IMR-90 (cell line): ENCODE measurements around the gene VAMP4. TPM values are rescaled to one million over a fixed set of nuclear protein-coding genes. Genes with fewer than 3 reads are reported as not detected.

Experiments
- ATAC-seq: fragments of 200-7000 bp; cut with Tn5 transposase; 2 replicates; pipeline ENCODE4 v1.9.1; 2020; ENCODE audit warnings: low read depth, mild to moderate bottlenecking, moderate library complexity
- BruUV-seq: library from RNA; stranded (reverse); fragments of 400-500 nt; replicated peaks from 2 replicates; lab custom pipeline; 2021; lab: Mats Ljungman, UMichigan
- CTCF ChIA-PET: fragments of 300-600 bp; formaldehyde crosslinking; extraction: SDS; loops from one replicate; lab custom pipeline; 2021; ENCODE audit warnings: antibody characterized with exemption; lab: Yijun Ruan, JAX
- POLR2A ChIA-PET: fragments of 300-600 bp; sonication (Branson Sonifier 250); formaldehyde crosslinking; loops from one replicate; lab custom pipeline; 2022; ENCODE audit warnings: antibody characterized with exemption; ENCODE audit not compliant: unreplicated experiment; lab: Charles Lee
- DNase-seq: peaks from one replicate; pipeline ENCODE4 v3.0.0; 2013
- H2AFZ ChIP-seq: replicated peaks from 2 replicates; pipeline ENCODE3; 2013; ENCODE audit warnings: low read length, mild to moderate bottlenecking; ENCODE audit not compliant: poor library complexity
- H2AK5ac ChIP-seq: 2 replicates; pipeline ENCODE4 v1.6.1; 2013; ENCODE audit warnings: low read depth, low read length, inconsistent platforms
- H2AK9ac ChIP-seq: replicated peaks from 2 replicates; pipeline ENCODE3; 2013; ENCODE audit warnings: mild to moderate bottlenecking, low read depth, low read length, moderate library complexity; ENCODE audit not compliant: poor library complexity
- H2BK120ac ChIP-seq: 2 replicates; pipeline ENCODE4 v1.6.1; 2013; ENCODE audit warnings: low read depth, low read length, inconsistent platforms
- H2BK15ac ChIP-seq: 3 replicates; pipeline ENCODE4 v1.6.1; 2013; ENCODE audit warnings: low read depth, low read length, inconsistent platforms
- H2BK20ac ChIP-seq: 2 replicates; pipeline ENCODE4 v1.6.1; 2013; ENCODE audit warnings: low read depth, mild to moderate bottlenecking, inconsistent platforms, low read length, moderate library complexity
- H2BK5ac ChIP-seq: 2 replicates; pipeline ENCODE4 v1.6.1; 2013; ENCODE audit warnings: mild to moderate bottlenecking, low read depth, low read length, inconsistent platforms; ENCODE audit not compliant: poor library complexity, severe bottlenecking
- H3K14ac ChIP-seq: replicated peaks from 2 replicates; pipeline ENCODE4 v1.6.1; 2013; ENCODE audit warnings: low read depth, low read length, inconsistent platforms
- H3K18ac ChIP-seq: 2 replicates; pipeline ENCODE4 v1.6.1; 2013; ENCODE audit warnings: low read depth, low read length, control low read depth
- H3K23ac ChIP-seq: 2 replicates; pipeline ENCODE4 v1.6.1; 2013; ENCODE audit warnings: low read depth, low read length, inconsistent platforms
- H3K27ac ChIP-seq: 2 replicates; pipeline ENCODE4 v1.5.1; 2013; ENCODE audit warnings: mild to moderate bottlenecking, control low read depth, low read length; ENCODE audit not compliant: insufficient read depth
- H3K27me3 ChIP-seq: 2 replicates; pipeline ENCODE4 v1.6.1; 2013; ENCODE audit warnings: low read length; ENCODE audit not compliant: control insufficient read depth, insufficient read depth
- H3K36me3 ChIP-seq: 2 replicates; pipeline ENCODE4 v1.6.1; 2013; ENCODE audit warnings: low read length, mixed read lengths; ENCODE audit not compliant: control insufficient read depth, insufficient read depth
- H3K4ac ChIP-seq: 2 replicates; pipeline ENCODE4 v1.6.1; 2013; ENCODE audit warnings: low read depth, low read length, inconsistent platforms
- H3K4me1 ChIP-seq: 2 replicates; pipeline ENCODE4 v1.6.1; 2013; ENCODE audit warnings: low read length, mixed read lengths; ENCODE audit not compliant: control insufficient read depth, insufficient read depth
- H3K4me2 ChIP-seq: 2 replicates; pipeline ENCODE4 v1.6.1; 2013; ENCODE audit warnings: low read depth, mild to moderate bottlenecking, control low read depth, low read length, moderate library complexity
- H3K4me3 ChIP-seq: 2 replicates; pipeline ENCODE4 v1.5.1; 2013; ENCODE audit warnings: low read depth, mild to moderate bottlenecking, control low read depth, low read length, moderate library complexity; ENCODE audit not compliant: insufficient read depth
- H3K56ac ChIP-seq: 2 replicates; pipeline ENCODE4 v1.6.1; 2013; ENCODE audit warnings: low read length, inconsistent platforms; ENCODE audit not compliant: insufficient read depth; ENCODE audit errors: extremely low read depth
- H3K79me1 ChIP-seq, 2 experiments: 2 replicates each; pipeline ENCODE4 v1.6.1; 2013; ENCODE audit warnings: low read length in 2 of 2, inconsistent platforms in 1 of 2, low read depth in 1 of 2
- H3K9ac ChIP-seq: 2 replicates; pipeline ENCODE4 v1.6.1; 2013; ENCODE audit warnings: low read depth, low read length, control low read depth
- H3K9me1 ChIP-seq: 2 replicates; pipeline ENCODE4 v1.6.1; 2013; ENCODE audit warnings: low read length, inconsistent platforms; ENCODE audit not compliant: insufficient read depth
- H3K9me3 ChIP-seq: 2 replicates; pipeline ENCODE4 v1.6.1; 2013; ENCODE audit warnings: low read length; ENCODE audit not compliant: control insufficient read depth, insufficient read depth
- H4K20me1 ChIP-seq: 2 replicates; pipeline ENCODE4 v1.6.1; 2013; ENCODE audit warnings: low read length, inconsistent platforms; ENCODE audit not compliant: insufficient read depth
- H4K5ac ChIP-seq: 2 replicates; pipeline ENCODE4 v1.6.1; 2013; ENCODE audit warnings: mild to moderate bottlenecking, low read depth, low read length, control low read depth
- H4K8ac ChIP-seq, 2 experiments: 2 replicates each; pipeline ENCODE4 v1.6.1; 2013; ENCODE audit warnings: low read depth in 2 of 2, low read length in 2 of 2, control low read depth in 1 of 2, inconsistent platforms in 1 of 2
- H4K91ac ChIP-seq: 2 replicates; pipeline ENCODE4 v1.6.1; 2013; ENCODE audit warnings: low read depth, low read length, inconsistent platforms; ENCODE audit not compliant: insufficient read depth
- BHLHE40 ChIP-seq: fragments of 150-350 bp; IDR thresholded peaks from 2 replicates; pipeline ENCODE4 v1.6.1; 2016; ENCODE audit warnings: mild to moderate bottlenecking, low read depth, low read length
- CHD1 ChIP-seq: IDR thresholded peaks from 2 replicates; pipeline ENCODE4 v1.6.1; 2012; ENCODE audit warnings: low read depth, low read length, improper control_type of control experiment
- FOS ChIP-seq: fragments of 150-350 bp; IDR thresholded peaks from 2 replicates; pipeline ENCODE4 v1.6.1; 2016; ENCODE audit warnings: low read depth, low read length
- MAZ ChIP-seq: IDR thresholded peaks from 2 replicates; pipeline ENCODE4 v1.6.1; 2012; ENCODE audit warnings: low read depth, mild to moderate bottlenecking, low read length, improper control_type of control experiment, moderate library complexity, borderline replicate concordance
- MXI1 ChIP-seq: IDR thresholded peaks from 2 replicates; pipeline ENCODE4 v1.6.1; 2012; ENCODE audit warnings: low read depth, mild to moderate bottlenecking, low read length, moderate library complexity, borderline replicate concordance
- NFE2L2 ChIP-seq: fragments of 150-350 bp; IDR thresholded peaks from 2 replicates; pipeline ENCODE4 v1.6.1; 2016; ENCODE audit warnings: low read depth, mild to moderate bottlenecking, low read length
- POLR2A ChIP-seq: IDR thresholded peaks from 2 replicates; pipeline ENCODE4 v1.6.1; 2012; ENCODE audit warnings: mild to moderate bottlenecking, low read depth, low read length
- RAD21 ChIP-seq: IDR thresholded peaks from 2 replicates; pipeline ENCODE4 v1.6.1; 2012; ENCODE audit warnings: low read length, improper control_type of control experiment
- RCOR1 ChIP-seq: IDR thresholded peaks from 2 replicates; pipeline ENCODE4 v1.6.1; 2012; ENCODE audit warnings: mild to moderate bottlenecking, low read length, improper control_type of control experiment; ENCODE audit not compliant: insufficient replicate concordance
- SMC3 ChIP-seq: fragments of 150-350 bp; IDR thresholded peaks from 2 replicates; pipeline ENCODE4 v1.6.1; 2016; ENCODE audit warnings: low read depth, mild to moderate bottlenecking, antibody characterized with exemption, low read length, moderate library complexity
- WGBS, 2 experiments: methylation state at CpG; one replicate each; pipeline versions ENCODE4 v1.1.5 to v1.1.7; 2013; ENCODE audit warnings: missing lambda C conversion rate in 2 of 2; ENCODE audit not compliant: insufficient read length in 1 of 2; ENCODE audit errors: extremely low coverage in 2 of 2; 5-methylcytosine and 5-hydroxymethylcytosine counted together
- dilution Hi-C: fragments of 300-500 bp; cut with HindIII; formaldehyde crosslinking; loops from one replicate; pipeline ENCODE4 v1.14.3; 2018; ENCODE audit warnings: low sequenced_read_pairs; ENCODE audit not compliant: unreplicated experiment
- in situ Hi-C: fragments of 300-500 bp; cut with MboI; formaldehyde crosslinking; loops from 3 replicates; pipeline ENCODE4 v1.14.3; 2019; ENCODE audit warnings: low sequenced_read_pairs, inconsistent platforms, mixed read lengths
- intact Hi-C: fragments of 100-400 bp; cut with micrococcal nuclease; formaldehyde crosslinking; loops from 2 replicates; pipeline ENCODE4 v1.10.0; 2022
- polyA plus RNA-seq, 3 experiments: library from polyadenylated mRNA; depleted of rRNA; stranded (reverse); fragments of >200 nt; gene quantifications; 2 replicates each; pipeline ENCODE4 v1.2.3, GENCODE V29; 2012; ENCODE audit warnings: low replicate concordance in 1 of 3
- total RNA-seq: library from RNA; depleted of rRNA; stranded (reverse); fragments of >200 nt; gene quantifications from 2 replicates; pipeline ENCODE4 v1.2.3, GENCODE V29; 2012
- TF ChIP-seq, protein P1 (sequence below): fragments of 150-350 bp; IDR thresholded peaks from 2 replicates; pipeline ENCODE4 v1.6.1; 2016; ENCODE audit warnings: low read depth, mild to moderate bottlenecking, low read length, moderate library complexity, borderline replicate concordance
- TF ChIP-seq, protein P2 (sequence below): fragments of 150-350 bp; IDR thresholded peaks from 2 replicates; pipeline ENCODE4 v1.6.1; 2017; ENCODE audit warnings: mild to moderate bottlenecking, antibody characterized with exemption, low read length, low read depth
- TF ChIP-seq, protein P3 (sequence below): conservative IDR thresholded peaks from 2 replicates; pipeline ENCODE4 v1.5.1; 2012; ENCODE audit warnings: mild to moderate bottlenecking, low read depth, low read length, improper control_type of control experiment

VAMP4 gene
- total and polyA plus RNA-seq, 2 of the 4 experiments (the other 2 are of a cell fraction), result 3.4 to 5.4 TPM

DNA sequence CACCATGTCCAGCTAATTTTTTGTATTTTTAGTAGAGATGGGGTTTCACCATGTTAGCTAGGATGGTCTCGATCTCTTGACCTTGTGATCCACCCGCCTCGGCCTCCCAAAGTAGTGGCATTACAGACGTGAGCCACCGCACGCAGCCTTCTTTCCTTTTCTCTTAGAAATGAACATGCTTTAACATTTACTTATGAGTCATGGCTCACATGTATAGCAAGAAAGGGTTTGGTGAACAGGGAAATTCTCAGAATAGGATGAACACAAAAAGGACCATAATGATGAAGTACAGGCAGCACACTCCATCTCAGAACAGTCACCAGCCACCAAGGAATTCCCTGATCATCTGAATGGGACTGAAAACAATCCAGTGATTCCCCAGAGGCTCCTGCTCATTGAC, 9.4 kb upstream of the VAMP4 start:
- H2AK9ac ChIP-seq, result no peak overlapping the region
- no peaks in the 10 kb centered on the region for H3K79me1 ChIP-seq
- H3K56ac ChIP-seq, result no peak overlapping the region
- H2BK5ac ChIP-seq, result peak overlapping the region; percentile 3
- no CpG with 5 or more reads among the region's 6 CpGs for WGBS, 2 experiments
- peaks cover 2% of the 10 kb centered on the region; the same call in 1 of the 2 replicates for H3K9me3 ChIP-seq
- peak overlapping the region; percentile 50; the same call in 1 of the 2 replicates for H4K91ac ChIP-seq
- intact Hi-C loops, result no loop called here
- H2BK15ac ChIP-seq, result peak overlapping the region; percentile 70; the same call in 1 of the 3 replicates
- no peak for TF ChIP-seq SMC3
- no peak for TF ChIP-seq MAZ
- no peak for TF ChIP-seq RCOR1
- TF ChIP-seq, protein P1, sequence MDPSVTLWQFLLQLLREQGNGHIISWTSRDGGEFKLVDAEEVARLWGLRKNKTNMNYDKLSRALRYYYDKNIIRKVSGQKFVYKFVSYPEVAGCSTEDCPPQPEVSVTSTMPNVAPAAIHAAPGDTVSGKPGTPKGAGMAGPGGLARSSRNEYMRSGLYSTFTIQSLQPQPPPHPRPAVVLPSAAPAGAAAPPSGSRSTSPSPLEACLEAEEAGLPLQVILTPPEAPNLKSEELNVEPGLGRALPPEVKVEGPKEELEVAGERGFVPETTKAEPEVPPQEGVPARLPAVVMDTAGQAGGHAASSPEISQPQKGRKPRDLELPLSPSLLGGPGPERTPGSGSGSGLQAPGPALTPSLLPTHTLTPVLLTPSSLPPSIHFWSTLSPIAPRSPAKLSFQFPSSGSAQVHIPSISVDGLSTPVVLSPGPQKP, result no peak
- TF ChIP-seq, protein P2, sequence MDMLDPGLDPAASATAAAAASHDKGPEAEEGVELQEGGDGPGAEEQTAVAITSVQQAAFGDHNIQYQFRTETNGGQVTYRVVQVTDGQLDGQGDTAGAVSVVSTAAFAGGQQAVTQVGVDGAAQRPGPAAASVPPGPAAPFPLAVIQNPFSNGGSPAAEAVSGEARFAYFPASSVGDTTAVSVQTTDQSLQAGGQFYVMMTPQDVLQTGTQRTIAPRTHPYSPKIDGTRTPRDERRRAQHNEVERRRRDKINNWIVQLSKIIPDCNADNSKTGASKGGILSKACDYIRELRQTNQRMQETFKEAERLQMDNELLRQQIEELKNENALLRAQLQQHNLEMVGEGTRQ, result no peak
- TF ChIP-seq POLR2A, result no peak
- no peak for TF ChIP-seq RAD21
- no peak for TF ChIP-seq FOS
- no peak for TF ChIP-seq NFE2L2
- TF ChIP-seq CHD1, result no peak
- TF ChIP-seq BHLHE40, result no peak
- TF ChIP-seq, protein P3, sequence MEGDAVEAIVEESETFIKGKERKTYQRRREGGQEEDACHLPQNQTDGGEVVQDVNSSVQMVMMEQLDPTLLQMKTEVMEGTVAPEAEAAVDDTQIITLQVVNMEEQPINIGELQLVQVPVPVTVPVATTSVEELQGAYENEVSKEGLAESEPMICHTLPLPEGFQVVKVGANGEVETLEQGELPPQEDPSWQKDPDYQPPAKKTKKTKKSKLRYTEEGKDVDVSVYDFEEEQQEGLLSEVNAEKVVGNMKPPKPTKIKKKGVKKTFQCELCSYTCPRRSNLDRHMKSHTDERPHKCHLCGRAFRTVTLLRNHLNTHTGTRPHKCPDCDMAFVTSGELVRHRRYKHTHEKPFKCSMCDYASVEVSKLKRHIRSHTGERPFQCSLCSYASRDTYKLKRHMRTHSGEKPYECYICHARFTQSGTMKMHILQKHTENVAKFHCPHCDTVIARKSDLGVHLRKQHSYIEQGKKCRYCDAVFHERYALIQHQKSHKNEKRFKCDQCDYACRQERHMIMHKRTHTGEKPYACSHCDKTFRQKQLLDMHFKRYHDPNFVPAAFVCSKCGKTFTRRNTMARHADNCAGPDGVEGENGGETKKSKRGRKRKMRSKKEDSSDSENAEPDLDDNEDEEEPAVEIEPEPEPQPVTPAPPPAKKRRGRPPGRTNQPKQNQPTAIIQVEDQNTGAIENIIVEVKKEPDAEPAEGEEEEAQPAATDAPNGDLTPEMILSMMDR, result no peak
- no peak for TF ChIP-seq MXI1
- H3K27ac ChIP-seq, result no peak overlapping the region
- ATAC-seq (no peak), DNase-seq (no peak)
- H3K9me1 ChIP-seq, result peaks cover 8% of the 10 kb centered on the region
- no peaks in the 10 kb centered on the region for H4K20me1 ChIP-seq
- no peak overlapping the region for H3K4me2 ChIP-seq
- H4K8ac ChIP-seq, result peak overlapping the region; percentile 19 to 38; a peak in 1 of 4 replicates
- peak overlapping the region; percentile 60; the same call in 1 of the 2 replicates for H4K5ac ChIP-seq
- no peak overlapping the region for H3K4me3 ChIP-seq
- H3K14ac ChIP-seq, result peak overlapping the region; percentile 52; the same call in 1 of the 2 replicates
- no peaks in the 10 kb centered on the region for H3K36me3 ChIP-seq
- no peak overlapping the region; the same call in 1 of the 2 replicates for H3K23ac ChIP-seq
- peak overlapping the region; percentile 67; the same call in 1 of the 2 replicates for H2BK120ac ChIP-seq
- peak overlapping the region; percentile 50; the same call in 1 of the 2 replicates for H3K18ac ChIP-seq
- peak overlapping the region; percentile 31; the same call in 1 of the 2 replicates for H2AK5ac ChIP-seq
- dilution Hi-C loops, result no loop called here
- no peaks in the 10 kb centered on the region for H3K27me3 ChIP-seq
- H2AFZ ChIP-seq, result no peak overlapping the region
- H3K4ac ChIP-seq, result peak overlapping the region; percentile 73; the same call in 1 of the 2 replicates
- peak overlapping the region; percentile 69 for H2BK20ac ChIP-seq
- ChIA-PET POLR2A (no interaction called here), CTCF (no interaction called here)
- peaks cover 12% of the 10 kb centered on the region for H3K4me1 ChIP-seq
- no TSS peak for BruUV-seq
- H3K9ac ChIP-seq, result no peak overlapping the region
- in situ Hi-C loops, result no loop called here
